ENCODE data around the gene TMEM229A. TPM values are rescaled to one million over a fixed set of nuclear protein-coding genes. Genes with fewer than 3 reads are reported as not detected.

TMEM229A gene
- total RNA-seq, 1 donor from 2014 or later: not detected

DNA sequence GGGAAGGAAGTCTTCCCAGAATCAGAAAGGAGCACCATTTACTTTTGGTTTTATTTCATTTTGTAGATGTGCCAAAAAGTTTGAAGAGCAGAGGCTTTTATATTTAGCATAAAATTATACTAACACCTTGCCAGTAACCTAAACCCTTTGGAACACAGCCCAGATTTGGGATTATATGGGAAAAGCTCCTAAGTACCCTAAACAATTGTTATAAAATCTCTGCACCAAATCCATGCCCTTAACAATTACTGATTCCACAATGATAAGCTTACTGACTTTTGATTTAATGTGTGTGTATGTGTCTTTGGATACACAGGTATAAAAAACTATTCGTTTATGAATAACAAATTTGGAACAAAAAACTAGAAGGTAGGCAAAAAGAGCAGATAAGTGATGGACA, 39.0 kb upstream of the TMEM229A start:
- TF ChIP-seq, protein P1, sequence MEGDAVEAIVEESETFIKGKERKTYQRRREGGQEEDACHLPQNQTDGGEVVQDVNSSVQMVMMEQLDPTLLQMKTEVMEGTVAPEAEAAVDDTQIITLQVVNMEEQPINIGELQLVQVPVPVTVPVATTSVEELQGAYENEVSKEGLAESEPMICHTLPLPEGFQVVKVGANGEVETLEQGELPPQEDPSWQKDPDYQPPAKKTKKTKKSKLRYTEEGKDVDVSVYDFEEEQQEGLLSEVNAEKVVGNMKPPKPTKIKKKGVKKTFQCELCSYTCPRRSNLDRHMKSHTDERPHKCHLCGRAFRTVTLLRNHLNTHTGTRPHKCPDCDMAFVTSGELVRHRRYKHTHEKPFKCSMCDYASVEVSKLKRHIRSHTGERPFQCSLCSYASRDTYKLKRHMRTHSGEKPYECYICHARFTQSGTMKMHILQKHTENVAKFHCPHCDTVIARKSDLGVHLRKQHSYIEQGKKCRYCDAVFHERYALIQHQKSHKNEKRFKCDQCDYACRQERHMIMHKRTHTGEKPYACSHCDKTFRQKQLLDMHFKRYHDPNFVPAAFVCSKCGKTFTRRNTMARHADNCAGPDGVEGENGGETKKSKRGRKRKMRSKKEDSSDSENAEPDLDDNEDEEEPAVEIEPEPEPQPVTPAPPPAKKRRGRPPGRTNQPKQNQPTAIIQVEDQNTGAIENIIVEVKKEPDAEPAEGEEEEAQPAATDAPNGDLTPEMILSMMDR (conservative IDR thresholded peaks at IDR 0.05; ENCODE audit: low read depth, low read length): no peak
- no peak for DNase-seq (ENCODE audit: low read depth)
- no peak overlapping the region for H3K4me3 ChIP-seq (ENCODE audit: low read depth, low read length)

DNA sequence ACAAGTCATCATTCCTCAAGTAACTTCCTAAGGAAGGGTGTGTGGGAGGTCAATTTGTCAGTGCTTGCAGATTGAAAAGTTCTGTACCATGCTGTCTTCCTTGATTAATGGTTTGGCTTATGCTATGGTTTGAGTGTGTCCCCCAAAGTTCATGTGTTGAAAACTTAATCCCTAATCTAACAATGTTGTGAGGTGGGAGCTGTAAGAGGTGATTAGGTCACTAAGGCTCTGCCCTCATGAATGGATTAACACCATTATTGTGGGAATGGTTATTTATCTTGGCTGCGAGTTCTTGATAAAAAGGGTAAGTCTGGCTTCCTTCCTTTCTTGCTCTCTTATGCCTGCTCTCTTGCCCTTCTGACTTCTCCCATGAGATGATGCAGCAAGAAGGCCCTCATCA, 29.3 kb upstream of the TMEM229A start:
- H3K4me3 ChIP-seq (ENCODE audit: low read depth, low read length): no peak overlapping the region
- TF ChIP-seq, protein P1 (conservative IDR thresholded peaks at IDR 0.05; ENCODE audit: low read depth, low read length): no peak
- no peak for DNase-seq (ENCODE audit: low read depth)

DNA sequence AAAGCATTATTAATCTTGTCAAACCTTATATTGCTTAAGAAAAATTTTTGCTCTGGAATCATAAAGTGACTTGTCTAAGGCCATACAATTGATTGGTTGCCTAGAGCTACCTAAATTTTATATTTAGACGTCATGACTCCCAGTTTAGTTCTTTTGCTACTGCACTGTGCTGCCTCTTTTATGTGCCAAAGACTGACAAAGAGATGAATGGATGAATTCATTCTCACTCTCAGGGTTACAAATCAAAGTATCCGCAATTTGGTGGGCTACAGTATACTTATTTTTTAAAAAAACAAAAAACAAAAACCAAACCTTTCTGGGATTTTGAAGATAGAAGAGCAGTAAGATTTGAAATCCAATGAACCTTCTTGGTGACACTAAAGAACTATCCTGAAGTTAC, 27.7 kb upstream of the TMEM229A start:
- no peak overlapping the region for H3K4me3 ChIP-seq (ENCODE audit: low read depth, low read length)
- DNase-seq (ENCODE audit: low read depth): no peak
- TF ChIP-seq, protein P1 (conservative IDR thresholded peaks at IDR 0.05; ENCODE audit: low read depth, low read length): no peak

DNA sequence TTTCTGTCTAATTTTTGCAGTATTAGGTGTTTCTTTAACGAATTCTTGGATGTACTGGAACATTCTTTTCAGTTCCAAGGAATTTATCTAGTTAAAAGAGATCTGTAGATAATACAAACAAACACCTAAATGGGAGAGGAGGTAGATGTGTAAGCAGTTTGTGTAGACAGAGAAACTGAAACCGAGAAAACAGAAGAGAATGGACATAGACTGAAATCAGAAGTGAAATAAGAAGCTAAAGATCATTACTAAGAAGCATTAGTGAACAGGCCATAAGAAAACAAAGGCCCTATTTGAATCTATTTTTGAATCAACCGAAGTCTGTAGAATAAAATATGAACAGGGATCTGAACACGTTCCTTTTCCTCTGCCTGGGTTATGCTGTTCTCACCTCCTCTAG, 26.5 kb upstream of the TMEM229A start:
- TF ChIP-seq, protein P1 (conservative IDR thresholded peaks at IDR 0.05; ENCODE audit: low read depth, low read length): no peak
- no peak for DNase-seq (ENCODE audit: low read depth)
- H3K4me3 ChIP-seq (ENCODE audit: low read depth, low read length): no peak overlapping the region

DNA sequence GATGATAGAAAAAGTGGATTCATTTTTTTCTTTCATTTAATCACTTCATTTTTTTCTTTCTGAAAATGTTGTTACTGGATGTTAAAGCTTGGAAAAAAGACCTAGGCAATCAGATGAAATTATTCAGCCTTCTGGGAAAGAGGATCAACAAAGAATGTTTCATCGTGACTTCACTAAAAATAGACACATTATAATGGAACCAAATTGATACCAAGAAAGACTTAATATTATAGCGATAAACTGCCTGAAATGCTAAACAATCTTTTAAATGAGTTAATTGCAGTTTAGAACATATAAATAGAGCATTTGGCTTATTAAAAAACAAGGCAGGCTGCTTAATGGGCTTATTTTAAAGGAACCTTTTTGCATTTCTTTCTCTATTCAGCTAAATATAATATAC, 25.6 kb upstream of the TMEM229A start:
- DNase-seq (ENCODE audit: low read depth): no peak
- TF ChIP-seq, protein P1 (conservative IDR thresholded peaks at IDR 0.05; ENCODE audit: low read depth, low read length): no peak
- H3K4me3 ChIP-seq (ENCODE audit: low read depth, low read length): no peak overlapping the region

DNA sequence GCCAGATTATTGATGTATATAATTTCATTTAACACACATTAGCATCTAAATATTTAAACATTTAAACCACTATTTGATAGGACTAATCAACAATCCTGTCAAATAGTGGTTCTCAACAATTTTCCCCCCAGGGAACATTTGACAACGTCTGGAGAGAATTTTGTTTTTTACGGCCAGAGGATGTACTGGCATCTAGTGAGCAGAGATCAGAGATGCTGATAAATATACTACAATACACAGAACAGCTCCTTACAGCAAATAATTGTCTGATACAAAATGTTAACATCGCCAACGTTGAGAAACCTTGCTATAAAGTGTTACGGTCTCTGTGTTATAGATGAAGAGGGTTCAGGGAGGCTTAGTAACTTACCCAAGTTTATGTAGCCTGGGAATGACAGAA, 25.0 kb upstream of the TMEM229A start:
- H3K4me3 ChIP-seq (ENCODE audit: low read depth, low read length): no peak overlapping the region
- no peak for DNase-seq (ENCODE audit: low read depth)
- TF ChIP-seq, protein P1 (conservative IDR thresholded peaks at IDR 0.05; ENCODE audit: low read depth, low read length): no peak

DNA sequence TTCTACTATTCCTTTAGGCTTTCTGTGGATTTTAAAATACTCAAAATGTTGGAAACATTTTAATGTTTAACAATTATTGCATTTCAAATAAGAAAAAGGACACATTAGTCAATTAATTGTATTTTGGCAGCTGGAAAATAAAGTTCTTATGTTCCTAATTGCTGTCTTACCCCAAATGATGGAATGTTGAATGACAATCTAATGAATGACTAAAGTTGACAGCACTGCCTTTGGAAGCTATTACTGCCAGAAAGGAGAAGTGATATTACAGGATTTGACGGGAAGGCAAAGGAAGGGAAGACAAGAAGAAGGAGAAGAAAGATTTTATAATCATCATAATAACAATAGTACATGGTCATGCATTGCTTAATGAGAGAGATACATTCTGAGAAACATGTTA, 23.4 kb upstream of the TMEM229A start:
- no peak for DNase-seq (ENCODE audit: low read depth)
- H3K4me3 ChIP-seq (ENCODE audit: low read depth, low read length): no peak overlapping the region
- TF ChIP-seq, protein P1 (conservative IDR thresholded peaks at IDR 0.05; ENCODE audit: low read depth, low read length): no peak
